Suppressor macrophage treated with lipopolysaccharide for 4 hours (primary cell): ENCODE data around the gene OR2AE1.
"Not testable (repeated sequence)": the region's sequence is repeated elsewhere in the genome, so short reads cannot be mapped to it uniquely, and the experiment has no call there.

ENCODE experiments used
- DNase-seq: peaks from one replicate; pipeline ENCODE4 v3.0.0-alpha.2; 2020

Gene OR2AE1

GRCh38 chr7:99876933-99877332 lies at the start of gene OR2AE1:
Gene OR2AE1, minus strand, starts transcription at chr7:99877033. Its CDS starts 0 bp downstream, at chr7:99877033.
- DNase-seq: no peak

GRCh38 chr7:99926321-99926720 lies 49.5 kb upstream of the OR2AE1 start:
- no peak for DNase-seq

- no peak for DNase-seq
These were observed 46.4 kb upstream of the OR2AE1 start for GRCh38 chr7:99923200-99923599.

GRCh38 chr7:99920149-99920548 lies 43.3 kb upstream of the OR2AE1 start:
- DNase-seq: no peak

GRCh38 chr7:99919814-99920112 lies 42.9 kb upstream of the OR2AE1 start:
- DNase-seq: no peak

GRCh38 chr7:99918959-99919813 lies 42.4 kb upstream of the OR2AE1 start, which contains the start of gene TRIM4:
Gene TRIM4, minus strand, starts transcription at chr7:99919530. Its CDS starts 129 bp downstream, at chr7:99919401.
- DNase-seq: peak; percentile 96

GRCh38 chr7:99910976-99911375 lies 34.1 kb upstream of the OR2AE1 start:
- no peak for DNase-seq

- DNase-seq: no peak
These were observed 24.7 kb upstream of the OR2AE1 start for GRCh38 chr7:99901581-99901980.

GRCh38 chr7:99899830-99900519 lies 23.1 kb upstream of the OR2AE1 start:
- no peak for DNase-seq

- DNase-seq: no peak
These were observed 22.0 kb upstream of the OR2AE1 start for GRCh38 chr7:99898836-99899235.

- no peak for DNase-seq
These were observed 21.2 kb upstream of the OR2AE1 start for GRCh38 chr7:99898023-99898357.

GRCh38 chr7:99897322-99898022 lies 20.6 kb upstream of the OR2AE1 start:
- DNase-seq: no peak

- no peak for DNase-seq
These were observed 17.9 kb upstream of the OR2AE1 start for GRCh38 chr7:99894738-99895137.

GRCh38 chr7:99893280-99893679 lies 16.4 kb upstream of the OR2AE1 start:
- no peak for DNase-seq

GRCh38 chr7:99890348-99890747 lies 13.5 kb upstream of the OR2AE1 start:
- not testable (repeated sequence) for DNase-seq

GRCh38 chr7:99888366-99888765 lies 11.5 kb upstream of the OR2AE1 start:
- not testable (repeated sequence) for DNase-seq

- DNase-seq: no peak
These were observed 4.5 kb upstream of the OR2AE1 start for GRCh38 chr7:99881370-99881769.

GRCh38 chr7:99876491-99876890 lies 342 bp downstream of the OR2AE1 start:
- DNase-seq: peak; percentile 4

GRCh38 chr7:99868246-99868645 lies 8.6 kb downstream of the OR2AE1 start:
- no peak for DNase-seq

GRCh38 chr7:99867477-99867876 lies 9.4 kb downstream of the OR2AE1 start:
- DNase-seq: not testable (repeated sequence)

GRCh38 chr7:99863847-99864440 lies 12.9 kb downstream of the OR2AE1 start:
- no peak for DNase-seq

- no peak for DNase-seq
These were observed 16.3 kb downstream of the OR2AE1 start for GRCh38 chr7:99860281-99861127.
